SK-N-SH (cell line): Measurements from ENCODE around the gene ZNF775. TPM values are rescaled to one million over a fixed set of nuclear protein-coding genes. Genes with fewer than 3 reads are reported as not detected.

Experiments used
- CTCF ChIA-PET: fragments of 300-600, 350-600 bp; formaldehyde crosslinking; extraction: SDS; loops from one replicate; lab custom pipeline; 2021; lab: Yijun Ruan, JAX
- POLR2A ChIA-PET: fragments of 350-600 bp; sonication (Branson Sonifier 250); formaldehyde crosslinking; extraction: SDS; loops from one replicate; lab custom pipeline; 2020; ENCODE audit warnings: antibody characterized with exemption, inconsistent platforms; lab: Yijun Ruan, JAX
- DNase-seq: peaks from one replicate; pipeline ENCODE4 v3.0.0; 2012
- H2AFZ ChIP-seq: fragments of 200-600 bp; sonication (generic); 2 replicates; pipeline ENCODE4 v1.8.1; 2016; ENCODE audit warnings: antibody characterized with exemption, mild to moderate bottlenecking, low read depth
- H3F3A ChIP-seq: fragments of 200-600 bp; sonication (generic); replicated peaks from 2 replicates; pipeline ENCODE3; 2016; ENCODE audit warnings: antibody characterized with exemption, mild to moderate bottlenecking; ENCODE audit not compliant: insufficient read depth
- H3K27ac ChIP-seq, 2 experiments: fragments of 200-500 bp in 1 of 2; fragments of 200-600 bp in 1 of 2; sonication (Bioruptor generic) in 1 of 2; sonication (generic), shearing (Covaris generic) in 1 of 2; 2 replicates each; pipeline versions ENCODE4 v1.5.1 to v1.6.1; 2014 to 2016; ENCODE audit warnings: low read depth in 2 of 2, inconsistent platforms in 1 of 2, low read length in 1 of 2, mild to moderate bottlenecking in 1 of 2, mixed read lengths in 1 of 2
- H3K27me3 ChIP-seq: fragments of 200-600 bp; sonication (generic), shearing (Covaris generic); 2 replicates; pipeline ENCODE4 v1.6.1; 2016; ENCODE audit warnings: mixed run types; ENCODE audit not compliant: insufficient read depth
- H3K36me3 ChIP-seq, 2 experiments: fragments of 200-500 bp in 1 of 2; fragments of 200-600 bp in 1 of 2; sonication (Bioruptor generic) in 1 of 2; sonication (generic) in 1 of 2; replicated peaks in 1 of 2; 2 replicates each; pipeline versions ENCODE3 to v1.5.1; 2014 to 2016; ENCODE audit warnings: low read length in 1 of 2, mild to moderate bottlenecking in 1 of 2; ENCODE audit not compliant: insufficient read depth in 2 of 2, control insufficient read depth in 1 of 2
- H3K4me1 ChIP-seq, 2 experiments: fragments of 200-500 bp in 1 of 2; fragments of 200-600 bp in 1 of 2; sonication (Bioruptor generic) in 1 of 2; sonication (generic), shearing (Covaris generic) in 1 of 2; 2 replicates each; pipeline versions ENCODE4 v1.5.1 to v1.6.1; 2014 to 2016; ENCODE audit warnings: low read depth in 1 of 2, low read length in 1 of 2, mixed run types in 1 of 2; ENCODE audit not compliant: insufficient read depth in 2 of 2, control insufficient read depth in 1 of 2
- H3K4me2 ChIP-seq: fragments of 200-600 bp; sonication (generic), shearing (Covaris generic); 2 replicates; pipeline ENCODE4 v1.6.1; 2017; ENCODE audit warnings: mixed run types
- H3K4me3 ChIP-seq, 2 experiments: fragments of 200-500 bp in 1 of 2; fragments of 200-600 bp in 1 of 2; sonication (Bioruptor generic) in 1 of 2; sonication (generic), shearing (Covaris generic) in 1 of 2; 2 replicates each; pipeline versions ENCODE4 v1.5.1 to v1.8.1; 2014 to 2016; ENCODE audit warnings: low read depth in 2 of 2, inconsistent platforms in 1 of 2, low read length in 1 of 2, mild to moderate bottlenecking in 1 of 2, mixed read lengths in 1 of 2, moderate library complexity in 1 of 2
- H3K79me2 ChIP-seq: fragments of 200-600 bp; sonication (generic); 2 replicates; pipeline ENCODE4 v1.8.1; 2017; ENCODE audit warnings: mild to moderate bottlenecking; ENCODE audit not compliant: insufficient read depth
- H3K9ac ChIP-seq: fragments of 200-600 bp; sonication (generic); 2 replicates; pipeline ENCODE4 v1.6.1; 2017; ENCODE audit warnings: mixed run types
- H3K9me2 ChIP-seq: fragments of 200-600 bp; sonication (generic); 2 replicates; pipeline ENCODE4 v1.6.1; 2017; ENCODE audit warnings: mixed run types
- H3K9me3 ChIP-seq: fragments of 200-600 bp; sonication (generic); 2 replicates; pipeline ENCODE4 v1.6.1; 2017; ENCODE audit warnings: mixed run types, mild to moderate bottlenecking, moderate library complexity
- H4K20me1 ChIP-seq: fragments of 200-600 bp; sonication (generic); 2 replicates; pipeline ENCODE4 v1.6.1; 2017; ENCODE audit warnings: mild to moderate bottlenecking, mixed run types; ENCODE audit not compliant: insufficient read depth
- EZH2phosphoT487 ChIP-seq: fragments of 200-600 bp; sonication (generic); IDR thresholded peaks from 2 replicates; pipeline ENCODE4 v1.6.1; 2017; ENCODE audit warnings: low read depth, mixed run types, mild to moderate bottlenecking, antibody characterized with exemption, moderate library complexity, borderline replicate concordance
- GABPA ChIP-seq: IDR thresholded peaks from 2 replicates; pipeline ENCODE4 v1.4.0; 2012; ENCODE audit warnings: low read depth, mild to moderate bottlenecking
- IRF3 ChIP-seq: fragments of 150-350 bp; IDR thresholded peaks from 2 replicates; pipeline ENCODE4 v1.6.1; 2016; ENCODE audit warnings: mild to moderate bottlenecking, low read depth, low read length
- NRF1 ChIP-seq: IDR thresholded peaks from 2 replicates; pipeline ENCODE4 v1.6.1; 2012; ENCODE audit warnings: low read depth, mild to moderate bottlenecking, low read length
- PBX3 ChIP-seq: IDR thresholded peaks from 2 replicates; pipeline ENCODE4; 2012
- TAF1 ChIP-seq: IDR thresholded peaks from 2 replicates; pipeline ENCODE4 v1.6.1; 2012; ENCODE audit warnings: low read depth, mild to moderate bottlenecking, low read length, moderate library complexity, borderline replicate concordance
- TCF12 ChIP-seq: IDR thresholded peaks from 2 replicates; pipeline ENCODE4 v1.4.0; 2012
- TEAD4 ChIP-seq: IDR thresholded peaks from 2 replicates; pipeline ENCODE4 v1.4.0; 2012; ENCODE audit warnings: mild to moderate bottlenecking, borderline replicate concordance; ENCODE audit not compliant: insufficient read depth
- YY1 ChIP-seq: IDR thresholded peaks from 2 replicates; pipeline ENCODE4 v1.4.0; 2012; ENCODE audit warnings: low read depth, mild to moderate bottlenecking
- ZBTB33 ChIP-seq: IDR thresholded peaks from 2 replicates; pipeline ENCODE4 v1.4.0; 2012; ENCODE audit warnings: low read depth, borderline replicate concordance
- WGBS: methylation state at CpG from one replicate; pipeline ENCODE4 v1.1.6; 2017; ENCODE audit warnings: low lambda C conversion rate; 5-methylcytosine and 5-hydroxymethylcytosine counted together
- polyA plus RNA-seq, 3 experiments: library from polyadenylated mRNA; depleted of rRNA; stranded (reverse); fragments of >200 nt; gene quantifications; 2 replicates each; pipeline ENCODE4 v1.2.3, GENCODE V29; 2012

Gene ZNF775
- polyA plus RNA-seq, 1 of the 3 experiments (the other 2 are of a cell fraction): 5.0 TPM

GRCh38 chr7:150346922-150347321 is 32.2 kb upstream of the ZNF775 start:
- WGBS: 60% methylated on average over 5 of the region's 5 CpGs

More at GRCh38 chr7:150346922-150347321, 32.2 kb upstream of the ZNF775 start:
- no peak overlapping the region for H3K4me2 ChIP-seq
- no peaks in the 10 kb centered on the region for H3K9me2 ChIP-seq
- H3F3A ChIP-seq: no peaks in the 10 kb centered on the region
- CTCF ChIA-PET: interaction anchor here (0.9 to 1.2 kb wide), 3 partner anchors 9 kb away, joined by 3 to 8 read pairs (median 4); no protein-coding TSS in a partner anchor
- no peak overlapping the region for H3K4me3 ChIP-seq
- no peaks in the 10 kb centered on the region for H3K79me2 ChIP-seq
- no peaks in the 10 kb centered on the region for H3K36me3 ChIP-seq
- no peak overlapping the region for H3K9ac ChIP-seq
- POLR2A ChIA-PET: interaction anchor here (0.9 kb wide), 1 partner anchor 22 kb away, joined by 3 read pairs; the partner anchor contains the start of gene REPIN1
- no peak for DNase-seq
- H3K27ac ChIP-seq: no peak overlapping the region
- TF ChIP-seq TCF12: no peak
- TF ChIP-seq GABPA: no peak
- no peak for TF ChIP-seq NRF1
- no peak for TF ChIP-seq TEAD4
- TF ChIP-seq EZH2phosphoT487: no peak
- TF ChIP-seq ZBTB33: no peak
- TF ChIP-seq TAF1: no peak
- TF ChIP-seq IRF3: no peak
- TF ChIP-seq YY1: no peak
- TF ChIP-seq PBX3: no peak
- no peaks in the 10 kb centered on the region for H3K9me3 ChIP-seq
- H4K20me1 ChIP-seq: no peaks in the 10 kb centered on the region
- H3K27me3 ChIP-seq: peaks cover 6% of the 10 kb centered on the region; the same call in 1 of the 2 replicates
- H3K4me1 ChIP-seq: no peaks in the 10 kb centered on the region
- no peak overlapping the region for H2AFZ ChIP-seq
